ENCODE measurements around the gene CCNB1IP1.
"Not testable (repeated sequence)": the region's sequence is repeated elsewhere in the genome, so short reads cannot be mapped to it uniquely, and the experiment has no call there.

Gene CCNB1IP1

GRCh38 chr14:20331053-20331613 is 1.9 kb downstream of the CCNB1IP1 start:
- no peak for DNase-seq (ENCODE audit: low spot score)

GRCh38 chr14:20329355-20329754 is 3.7 kb downstream of the CCNB1IP1 start:
- DNase-seq (ENCODE audit: low spot score), result no peak

GRCh38 chr14:20328705-20329104 is 4.4 kb downstream of the CCNB1IP1 start:
- no peak for DNase-seq (ENCODE audit: low spot score)

GRCh38 chr14:20327005-20327869 is 5.8 kb downstream of the CCNB1IP1 start:
- no peak for DNase-seq (ENCODE audit: low spot score)

- DNase-seq (ENCODE audit: low spot score), result no peak
These were observed 15.4 kb downstream of the CCNB1IP1 start for GRCh38 chr14:20317720-20318119.

GRCh38 chr14:20314026-20314425 is 19.1 kb downstream of the CCNB1IP1 start:
- no peak for DNase-seq (ENCODE audit: low spot score)

- no peak for DNase-seq (ENCODE audit: low spot score)
These were observed 27.0 kb downstream of the CCNB1IP1 start for GRCh38 chr14:20306079-20306423.

- DNase-seq (ENCODE audit: low spot score), result peak; percentile 90
These were observed 27.6 kb downstream of the CCNB1IP1 start, which contains the start of gene TTC5 for GRCh38 chr14:20305265-20306078. Gene TTC5, minus strand, starts transcription at chr14:20305951. Its CDS starts 14 bp downstream, at chr14:20305937.

GRCh38 chr14:20302042-20302755 is 30.9 kb downstream of the CCNB1IP1 start:
- no peak for DNase-seq (ENCODE audit: low spot score)

- DNase-seq (ENCODE audit: low spot score), result no peak
These were observed 38.0 kb downstream of the CCNB1IP1 start for GRCh38 chr14:20295067-20295466.

GRCh38 chr14:20294636-20295035 is 38.4 kb downstream of the CCNB1IP1 start:
- DNase-seq (ENCODE audit: low spot score), result no peak

GRCh38 chr14:20281998-20282397 is 51.1 kb downstream of the CCNB1IP1 start:
- not testable (repeated sequence) for DNase-seq (ENCODE audit: low spot score)

GRCh38 chr14:20280265-20280664 is 52.8 kb downstream of the CCNB1IP1 start:
- not testable (repeated sequence) for DNase-seq (ENCODE audit: low spot score)

GRCh38 chr14:20278414-20278813 is 54.7 kb downstream of the CCNB1IP1 start:
- no peak for DNase-seq (ENCODE audit: low spot score)

- no peak for DNase-seq (ENCODE audit: low spot score)
These were observed 55.7 kb downstream of the CCNB1IP1 start for GRCh38 chr14:20277409-20277808.

- no peak for DNase-seq (ENCODE audit: low spot score)
These were observed 59.0 kb downstream of the CCNB1IP1 start for GRCh38 chr14:20274062-20274461.

GRCh38 chr14:20264361-20264760 is 68.7 kb downstream of the CCNB1IP1 start:
- not testable (repeated sequence) for DNase-seq (ENCODE audit: low spot score)

GRCh38 chr14:20262642-20263128 is 70.4 kb downstream of the CCNB1IP1 start:
- no peak for DNase-seq (ENCODE audit: low spot score)
